HEK293 (cell line): ENCODE measurements around the gene KIF27.

ENCODE experiments used
- EGR2 ChIP-seq: fragments of 450-650 bp; formaldehyde crosslinking; IDR thresholded peaks from 2 replicates; pipeline ENCODE4 v1.5.1; 2016; ENCODE audit warnings: low read depth, missing biosample characterization, missing genetic modification characterization
- GLIS1 ChIP-seq: fragments of 450-650 bp; formaldehyde crosslinking; IDR thresholded peaks from 2 replicates; pipeline ENCODE4 v1.5.1; 2016; ENCODE audit warnings: missing biosample characterization, missing genetic modification characterization
- GLIS2 ChIP-seq: fragments of 450-650 bp; formaldehyde crosslinking; IDR thresholded peaks from 2 replicates; pipeline ENCODE4 v1.5.1; 2016; ENCODE audit warnings: missing biosample characterization, missing genetic modification characterization
- HOXD13 ChIP-seq: sonication (generic); formaldehyde crosslinking; IDR thresholded peaks from 2 replicates; pipeline ENCODE4 v1.8.0; 2022; ENCODE audit warnings: missing genetic modification reagents, borderline replicate concordance
- IKZF3 ChIP-seq: fragments of 450-650 bp; IDR thresholded peaks from 2 replicates; pipeline ENCODE4 v1.5.0; 2018; ENCODE audit warnings: missing biosample characterization, mild to moderate bottlenecking, missing genetic modification characterization, moderate library complexity
- KLF9 ChIP-seq: fragments of 450-650 bp; formaldehyde crosslinking; IDR thresholded peaks from 2 replicates; pipeline ENCODE4 v1.5.1; 2016; ENCODE audit warnings: missing biosample characterization, missing genetic modification characterization, low read depth
- PATZ1 ChIP-seq: fragments of 450-650 bp; formaldehyde crosslinking; IDR thresholded peaks from 2 replicates; pipeline ENCODE4 v1.5.1; 2016; ENCODE audit warnings: missing biosample characterization, missing genetic modification characterization
- PBX3 ChIP-seq: sonication (generic); formaldehyde crosslinking; IDR thresholded peaks from 2 replicates; pipeline ENCODE4 v1.8.1; 2022; ENCODE audit warnings: mild to moderate bottlenecking, moderate library complexity, missing genetic modification reagents
- PRDM1 ChIP-seq: fragments of 450-650 bp; formaldehyde crosslinking; IDR thresholded peaks from 2 replicates; pipeline ENCODE4; 2016; ENCODE audit warnings: missing biosample characterization, missing genetic modification characterization
- SCRT2 ChIP-seq: fragments of 450-650 bp; formaldehyde crosslinking; IDR thresholded peaks from 2 replicates; pipeline ENCODE4 v1.5.1; 2016; ENCODE audit warnings: missing biosample characterization, missing genetic modification characterization
- SP3 ChIP-seq: fragments of 450-650 bp; formaldehyde crosslinking; IDR thresholded peaks from 2 replicates; pipeline ENCODE4 v1.5.1; 2016; ENCODE audit warnings: missing biosample characterization, missing genetic modification characterization
- SP7 ChIP-seq: fragments of 450-650 bp; formaldehyde crosslinking; IDR thresholded peaks from 2 replicates; pipeline ENCODE4 v1.5.1; 2016; ENCODE audit warnings: missing biosample characterization, missing genetic modification characterization
- TSHZ1 ChIP-seq: fragments of 450-650 bp; formaldehyde crosslinking; IDR thresholded peaks from 2 replicates; pipeline ENCODE4 v1.5.1; 2016; ENCODE audit warnings: missing biosample characterization, missing genetic modification characterization, borderline replicate concordance
- ZBTB17 ChIP-seq: fragments of 450-650 bp; formaldehyde crosslinking; IDR thresholded peaks from 2 replicates; pipeline ENCODE4 v1.5.1; 2016; ENCODE audit warnings: missing biosample characterization, missing genetic modification characterization
- ZBTB20 ChIP-seq: fragments of 450-650 bp; formaldehyde crosslinking; IDR thresholded peaks from 2 replicates; pipeline ENCODE4 v1.5.1; 2016; ENCODE audit warnings: missing biosample characterization, missing genetic modification characterization
- ZBTB7A ChIP-seq: fragments of 450-650 bp; formaldehyde crosslinking; IDR thresholded peaks from 2 replicates; pipeline ENCODE4 v1.5.1; 2016; ENCODE audit warnings: low read depth, missing biosample characterization, missing genetic modification characterization
- ZNF112 ChIP-seq: fragments of 450-650 bp; formaldehyde crosslinking; IDR thresholded peaks from 2 replicates; pipeline ENCODE4 v1.5.0; 2017; ENCODE audit warnings: missing biosample characterization, missing genetic modification characterization
- ZNF169 ChIP-seq: fragments of 450-650 bp; formaldehyde crosslinking; IDR thresholded peaks from 2 replicates; pipeline ENCODE4 v1.5.1; 2016; ENCODE audit warnings: missing biosample characterization, missing genetic modification characterization
- ZNF175 ChIP-seq: fragments of 450-650 bp; formaldehyde crosslinking; IDR thresholded peaks from 2 replicates; pipeline ENCODE4 v1.5.1; 2016; ENCODE audit warnings: missing biosample characterization, missing genetic modification characterization
- ZNF184 ChIP-seq: fragments of 450-650 bp; IDR thresholded peaks from 2 replicates; pipeline ENCODE4 v1.5.1; 2018; ENCODE audit warnings: missing biosample characterization, mild to moderate bottlenecking, missing genetic modification characterization
- ZNF214 ChIP-seq: fragments of 450-650 bp; formaldehyde crosslinking; IDR thresholded peaks from 2 replicates; pipeline ENCODE4 v1.5.1; 2017; ENCODE audit warnings: missing biosample characterization, mild to moderate bottlenecking, missing genetic modification characterization, borderline replicate concordance
- ZNF274 ChIP-seq, 2 experiments: fragments of 200-500 bp in 1 of 2; fragments of 450-650 bp in 1 of 2; sonication (Bioruptor generic) in 1 of 2; formaldehyde crosslinking in 1 of 2; IDR thresholded peaks; 2 replicates each; pipeline versions ENCODE4 v1.5.1 to v1.6.1; 2014 to 2016; ENCODE audit warnings: borderline replicate concordance in 1 of 2, inconsistent platforms in 1 of 2, low read length in 1 of 2, missing biosample characterization in 1 of 2, missing genetic modification characterization in 1 of 2
- ZNF335 ChIP-seq: fragments of 450-650 bp; formaldehyde crosslinking; conservative IDR thresholded peaks from 2 replicates; pipeline ENCODE4 v1.5.1; 2016; ENCODE audit warnings: missing biosample characterization, missing genetic modification characterization
- ZNF416 ChIP-seq: fragments of 450-650 bp; formaldehyde crosslinking; IDR thresholded peaks from 2 replicates; pipeline ENCODE4 v1.5.1; 2016; ENCODE audit warnings: missing biosample characterization, missing genetic modification characterization
- ZNF433 ChIP-seq: fragments of 450-650 bp; formaldehyde crosslinking; IDR thresholded peaks from 2 replicates; pipeline ENCODE4 v1.5.1; 2016; ENCODE audit warnings: missing biosample characterization, missing genetic modification characterization, low read depth
- ZNF473 ChIP-seq: fragments of 450-650 bp; formaldehyde crosslinking; IDR thresholded peaks from 2 replicates; pipeline ENCODE4 v1.5.1; 2017; ENCODE audit warnings: missing biosample characterization, missing genetic modification characterization
- ZNF555 ChIP-seq: fragments of 450-650 bp; formaldehyde crosslinking; conservative IDR thresholded peaks from 2 replicates; pipeline ENCODE4 v1.5.1; 2017; ENCODE audit warnings: missing biosample characterization, mild to moderate bottlenecking, missing genetic modification characterization, inconsistent platforms
- ZNF560 ChIP-seq: fragments of 450-650 bp; formaldehyde crosslinking; IDR thresholded peaks from 2 replicates; pipeline ENCODE4 v1.5.1; 2017; ENCODE audit warnings: missing biosample characterization, missing genetic modification characterization, borderline replicate concordance
- ZNF561 ChIP-seq: fragments of 450-650 bp; IDR thresholded peaks from 2 replicates; pipeline ENCODE4 v1.5.1; 2018; ENCODE audit warnings: missing biosample characterization, missing genetic modification characterization, borderline replicate concordance
- ZNF596 ChIP-seq: fragments of 450-650 bp; IDR thresholded peaks from 2 replicates; pipeline ENCODE4 v1.5.0; 2018; ENCODE audit warnings: missing biosample characterization, mild to moderate bottlenecking, missing genetic modification characterization, moderate library complexity
- ZNF791 ChIP-seq: fragments of 450-650 bp; formaldehyde crosslinking; IDR thresholded peaks from 2 replicates; pipeline ENCODE4 v1.5.1; 2016; ENCODE audit warnings: missing biosample characterization, missing genetic modification characterization
- TF ChIP-seq, protein P1 (sequence below): fragments of 450-650 bp; formaldehyde crosslinking; IDR thresholded peaks from 2 replicates; pipeline ENCODE4 v1.5.1; 2017; ENCODE audit warnings: missing biosample characterization, mild to moderate bottlenecking, missing genetic modification characterization, moderate library complexity

The KIF27 gene

GRCh38 chr9:83920927-83921707, at the start of gene KIF27 (continued):
- TF ChIP-seq PBX3 (no peak; the same call in 1 of the 2 replicates), ZNF112 (tag by site-specific recombination) (no peak), TSHZ1 (tag by site-specific recombination) (no peak), ZNF184 (tag by site-specific recombination) (no peak), GLIS1 (peak; percentile 62), SCRT2 (no peak), ZNF169 (no peak), PRDM1 (tag by site-specific recombination) (no peak), ZNF416 (tag by site-specific recombination) (no peak), ZNF560 (tag by site-specific recombination) (no peak), ZBTB17 (tag by site-specific recombination) (peak; percentile 41; the same call in 1 of the 2 replicates), ZNF214 (no peak), GLIS2 (peak; percentile 47), ZBTB7A (no peak), ZNF274 (IDR thresholded peaks at IDR 0.05; ENCODE audit: low read length) (no peak), ZNF274 (tag by site-specific recombination; IDR thresholded peaks at IDR 0.05; ENCODE audit: borderline replicate concordance) (no peak), ZBTB20 (tag by site-specific recombination) (peak; percentile 33; the same call in 1 of the 2 replicates), HOXD13 (CRISPR knock-in tag) (no peak), KLF9 (peak; percentile 53; the same call in 1 of the 2 replicates), PATZ1 (peak; percentile 31; the same call in 1 of the 2 replicates), ZNF561 (tag by site-specific recombination) (no peak; the same call in 1 of the 2 replicates), SP7 (tag by site-specific recombination) (no peak), ZNF791 (tag by site-specific recombination) (no peak), EGR2 (tag by site-specific recombination) (no peak), ZNF473 (tag by site-specific recombination) (no peak), ZNF175 (no peak), ZNF555 (tag by site-specific recombination) (no peak), IKZF3 (tag by site-specific recombination) (no peak), SP3 (tag by site-specific recombination) (peak; percentile 67), ZNF335 (tag by site-specific recombination) (peak; percentile 74), ZNF433 (tag by site-specific recombination) (no peak), ZNF596 (tag by site-specific recombination) (no peak)
- TF ChIP-seq, protein P1, sequence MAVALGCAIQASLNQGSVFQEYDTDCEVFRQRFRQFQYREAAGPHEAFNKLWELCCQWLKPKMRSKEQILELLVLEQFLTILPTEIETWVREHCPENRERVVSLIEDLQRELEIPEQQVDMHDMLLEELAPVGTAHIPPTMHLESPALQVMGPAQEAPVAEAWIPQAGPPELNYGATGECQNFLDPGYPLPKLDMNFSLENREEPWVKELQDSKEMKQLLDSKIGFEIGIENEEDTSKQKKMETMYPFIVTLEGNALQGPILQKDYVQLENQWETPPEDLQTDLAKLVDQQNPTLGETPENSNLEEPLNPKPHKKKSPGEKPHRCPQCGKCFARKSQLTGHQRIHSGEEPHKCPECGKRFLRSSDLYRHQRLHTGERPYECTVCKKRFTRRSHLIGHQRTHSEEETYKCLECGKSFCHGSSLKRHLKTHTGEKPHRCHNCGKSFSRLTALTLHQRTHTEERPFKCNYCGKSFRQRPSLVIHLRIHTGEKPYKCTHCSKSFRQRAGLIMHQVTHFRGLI (tag by site-specific recombination), result no peak
